OCI-M2 (cell line): ENCODE data around the gene IVL.

Experiments
- DNase-seq: peaks from one replicate; lab custom pipeline; 2025; ENCODE audit not compliant: unreplicated experiment; lab: John Stamatoyannopoulos, UW

IVL gene

DNA sequence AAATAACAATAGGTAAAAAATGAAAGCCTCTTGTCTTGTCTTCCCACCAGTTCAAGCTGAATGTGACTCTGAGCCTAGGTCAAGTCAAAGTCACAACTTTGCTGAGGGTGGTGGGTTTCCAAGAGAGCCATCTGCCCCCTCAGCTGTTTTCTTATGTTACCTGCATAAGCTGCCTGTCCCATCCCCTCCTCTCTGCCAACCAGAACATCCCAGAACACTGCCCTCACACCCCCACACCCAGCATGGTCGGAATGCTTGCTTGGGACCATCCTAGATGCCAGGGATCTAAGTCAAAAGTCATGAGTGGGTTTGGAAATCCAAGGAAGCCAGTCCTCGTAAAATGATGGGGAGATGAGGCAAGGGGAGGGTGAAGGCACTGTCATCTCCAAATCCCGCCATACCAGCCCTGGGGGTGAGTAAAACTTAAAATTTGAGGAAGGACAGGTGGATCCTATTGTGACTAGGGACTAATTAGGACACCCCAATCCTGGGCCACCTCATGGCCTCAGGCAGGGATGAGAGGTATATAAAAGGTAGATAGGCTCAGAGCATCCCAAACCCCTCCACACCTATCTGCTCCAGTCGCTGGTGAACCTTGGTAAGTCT, 38.4 kb downstream of the IVL start, which contains the start of gene SPRR5:
Gene SPRR5 (plus strand): TSS at position 556 of the 606 bp plus-strand sequence. CDS start 1,349 bp downstream, outside the sequence.
- DNase-seq, result no peak

DNA sequence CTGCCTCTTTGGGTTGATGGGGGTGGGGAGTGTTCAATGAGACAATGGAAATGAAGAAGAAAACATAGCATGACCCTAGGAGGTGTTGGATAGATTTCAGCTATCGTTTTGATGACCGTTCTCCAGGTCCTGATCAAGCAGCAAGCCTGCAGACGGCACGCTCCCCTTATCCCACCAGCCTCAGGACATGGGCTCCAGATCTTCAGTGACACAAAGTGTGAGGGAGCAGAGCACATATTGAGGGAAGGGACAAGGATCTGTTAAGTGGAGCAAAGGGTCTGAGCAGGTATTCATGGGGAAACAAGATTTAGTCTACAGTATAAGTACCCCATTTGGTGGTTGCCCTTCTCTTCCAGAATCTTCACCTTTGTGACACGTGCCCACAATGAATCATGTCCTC, 43.4 kb downstream of the IVL start:
- DNase-seq, result no peak

DNA sequence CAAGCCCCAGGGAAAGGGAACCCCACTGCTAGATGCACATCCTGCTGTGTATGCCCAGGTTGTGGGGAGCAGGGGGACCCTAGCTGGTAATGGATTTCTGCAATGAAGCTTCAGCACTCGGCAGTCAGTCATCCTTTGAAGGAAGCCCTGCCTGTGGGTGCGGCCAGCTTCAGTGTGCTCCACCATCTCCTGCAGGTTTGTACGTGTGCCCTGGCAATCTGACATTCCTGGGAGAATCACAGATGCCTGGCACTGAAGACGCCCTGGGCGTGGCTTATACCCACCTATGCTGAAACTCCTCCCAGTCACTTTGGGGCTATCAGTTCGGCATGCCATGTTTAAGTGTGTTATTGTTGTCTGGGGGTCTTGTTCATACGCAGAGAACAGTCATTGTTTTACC, 45.4 kb downstream of the IVL start:
- no peak for DNase-seq

DNA sequence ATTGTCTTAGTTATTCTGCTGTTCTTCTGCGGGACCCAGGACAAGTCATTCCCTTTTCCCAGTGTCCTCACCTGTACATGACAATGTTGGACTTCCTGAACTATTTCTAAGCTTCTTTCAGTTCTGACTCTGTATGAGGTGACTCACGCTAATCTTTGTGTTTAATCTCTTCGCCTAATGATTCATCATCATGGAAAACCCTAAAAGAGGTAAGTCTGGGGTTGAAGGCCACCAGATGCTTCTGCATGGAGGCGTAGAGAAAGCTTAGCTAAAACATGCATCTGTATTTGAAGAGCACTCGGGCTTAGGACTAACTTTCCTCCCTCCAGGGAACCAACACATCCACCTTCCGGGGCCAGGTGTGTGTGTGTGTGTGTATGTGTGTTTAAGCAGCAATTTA, 46.1 kb downstream of the IVL start:
- no peak for DNase-seq

DNA sequence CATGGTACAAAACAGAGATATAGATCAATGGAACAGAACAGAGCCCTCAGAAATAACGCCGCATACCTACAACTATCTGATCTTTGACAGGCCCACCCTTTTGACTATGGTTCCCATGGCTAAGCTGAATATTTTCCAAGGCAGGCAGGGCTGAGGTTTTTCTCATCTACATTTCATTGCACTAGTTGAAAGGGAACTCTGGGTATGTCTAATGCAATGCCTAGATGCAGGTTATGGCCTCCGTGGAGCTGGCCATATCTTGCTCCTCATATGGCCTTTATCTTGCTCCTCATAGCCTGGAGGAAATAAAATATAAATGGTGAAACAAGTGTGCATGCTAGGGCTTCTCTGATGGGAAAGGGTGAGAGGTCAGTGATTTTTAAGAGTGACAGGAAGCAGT, 49.2 kb downstream of the IVL start:
- DNase-seq, result no peak

DNA sequence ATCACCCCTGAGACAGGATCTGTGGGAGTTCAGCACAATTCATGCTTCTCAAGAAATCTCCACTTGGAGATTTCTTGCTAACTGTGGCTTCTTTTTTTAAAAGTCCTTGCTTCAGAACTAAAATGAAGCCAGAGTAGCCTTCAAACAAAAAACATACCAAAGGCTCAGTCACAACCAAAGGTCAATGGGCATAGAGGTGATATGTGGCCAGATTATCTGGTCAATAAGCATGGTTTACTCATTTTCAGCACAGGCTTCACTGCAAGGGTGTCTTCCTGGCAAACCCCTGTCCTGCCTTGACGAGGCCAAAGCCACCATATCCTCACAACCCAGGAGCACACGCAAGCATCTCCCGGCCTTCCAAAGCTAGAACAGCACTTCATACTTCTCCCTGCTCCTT, 50.9 kb downstream of the IVL start:
- DNase-seq, result no peak

DNA sequence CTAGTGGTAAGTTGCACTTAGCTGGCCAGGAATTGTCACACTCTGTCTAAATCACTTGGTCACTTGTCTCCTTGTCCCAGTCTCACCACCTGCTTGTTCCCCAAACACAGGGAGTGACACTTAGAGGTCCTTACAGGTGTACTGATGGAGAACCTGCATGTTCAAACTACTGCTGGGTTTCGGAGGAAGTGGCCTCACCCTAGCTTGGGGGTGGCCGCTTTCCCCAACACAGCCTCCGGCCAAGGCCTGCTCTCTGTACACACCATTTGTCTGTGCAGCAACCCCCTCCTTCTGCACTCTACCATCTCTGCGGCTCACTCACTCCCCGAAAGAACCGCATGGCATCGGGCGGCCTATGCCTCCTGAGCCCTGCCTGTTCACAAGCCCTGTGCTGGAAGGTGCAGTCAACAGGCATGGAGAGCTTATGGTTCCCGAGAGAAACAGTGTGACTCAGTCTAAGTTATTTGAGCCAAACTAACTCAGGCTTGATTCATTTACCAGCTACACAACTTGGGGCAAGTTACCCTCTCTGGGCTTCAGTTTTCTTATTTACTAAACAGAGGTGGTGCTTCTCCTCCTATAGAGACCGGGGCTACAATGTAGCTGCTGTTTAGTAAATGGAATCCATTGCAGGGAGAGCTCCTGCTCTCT, 51.6 kb downstream of the IVL start:
- DNase-seq, result no peak

DNA sequence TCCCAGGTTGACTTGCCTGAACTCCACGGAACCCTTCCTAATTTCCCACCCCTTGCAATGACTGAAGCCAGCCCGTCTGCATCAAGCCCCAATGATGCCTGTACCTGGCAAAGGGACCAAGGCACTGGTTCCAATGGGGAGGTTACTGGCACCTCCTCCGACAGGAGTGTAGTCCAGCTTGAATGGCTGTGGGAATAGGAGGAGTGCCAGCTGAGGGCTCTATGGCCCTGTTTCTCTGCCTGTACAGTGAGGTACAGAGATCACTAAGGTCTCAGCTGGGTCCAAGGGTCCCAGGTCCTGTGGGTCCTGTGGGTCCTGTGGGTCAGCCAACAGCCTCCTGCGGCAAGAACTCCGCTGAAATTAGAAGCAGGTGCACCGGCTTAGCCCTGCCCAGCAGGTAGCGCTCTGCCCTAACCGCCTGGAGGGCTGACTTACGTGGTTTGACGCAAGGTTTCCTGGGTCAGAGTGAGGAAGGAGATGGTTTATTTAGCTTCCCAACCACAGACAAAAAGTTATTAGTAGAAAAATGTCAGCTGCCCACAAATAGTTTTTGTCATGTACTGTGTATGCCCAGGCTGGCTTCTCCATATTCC, 52.2 kb downstream of the IVL start:
- no peak for DNase-seq
